HEK293 (cell line): Measurements from ENCODE around the gene LHX4.

Source experiments
- CTCF ChIA-PET: fragments of 350-600 bp; formaldehyde crosslinking; extraction: SDS; loops from one replicate; lab custom pipeline; 2021; ENCODE audit warnings: antibody characterized with exemption; lab: Yijun Ruan, JAX
- POLR2A ChIA-PET: fragments of 300-600 bp; formaldehyde crosslinking; extraction: SDS; loops from one replicate; lab custom pipeline; 2020; ENCODE audit warnings: antibody characterized with exemption, inconsistent platforms; lab: Yijun Ruan, JAX
- H3K27ac ChIP-seq: fragments of 200-500 bp; sonication (Bioruptor generic); 2 replicates; pipeline ENCODE4 v1.5.1; 2014; ENCODE audit warnings: low read depth, low read length, control low read depth, inconsistent platforms; ENCODE audit errors: extremely low read depth
- H3K36me3 ChIP-seq, 2 experiments: fragments of 200-500 bp in 1 of 2; sonication (Bioruptor generic) in 1 of 2; 1 replicate in 1 of 2; 2 replicates in 1 of 2; pipeline ENCODE4 v1.5.1; 2014 to 2017; ENCODE audit warnings: inconsistent platforms in 2 of 2, low read length in 2 of 2; ENCODE audit not compliant: control insufficient read depth in 2 of 2, insufficient read depth in 1 of 2
- H3K4me1 ChIP-seq: fragments of 200-500 bp; sonication (Bioruptor generic); 2 replicates; pipeline ENCODE4 v1.5.1; 2014; ENCODE audit warnings: mild to moderate bottlenecking, low read length, inconsistent platforms; ENCODE audit not compliant: control insufficient read depth, insufficient read depth
- H3K4me3 ChIP-seq: 2 replicates; pipeline ENCODE4 v1.5.1; 2011; ENCODE audit warnings: low read depth, mild to moderate bottlenecking, control low read depth, low read length, moderate library complexity
- H3K9me3 ChIP-seq: fragments of 200-500 bp; sonication (Bioruptor generic); 2 replicates; pipeline ENCODE4 v1.5.1; 2014; ENCODE audit warnings: low read depth, low read length, inconsistent platforms; ENCODE audit not compliant: control insufficient read depth, insufficient read depth
- BCL11A ChIP-seq: fragments of 450-650 bp; formaldehyde crosslinking; IDR thresholded peaks from 2 replicates; pipeline ENCODE4 v1.5.1; 2016; ENCODE audit warnings: low read depth, missing biosample characterization, missing genetic modification characterization
- BCL11B ChIP-seq: fragments of 450-650 bp; formaldehyde crosslinking; IDR thresholded peaks from 2 replicates; pipeline ENCODE4 v1.5.1; 2016; ENCODE audit warnings: low read depth, missing biosample characterization, missing genetic modification characterization
- GLIS2 ChIP-seq: fragments of 450-650 bp; formaldehyde crosslinking; IDR thresholded peaks from 2 replicates; pipeline ENCODE4 v1.5.1; 2016; ENCODE audit warnings: missing biosample characterization, missing genetic modification characterization
- KLF16 ChIP-seq: fragments of 450-650 bp; formaldehyde crosslinking; IDR thresholded peaks from 2 replicates; pipeline ENCODE4 v1.5.1; 2017; ENCODE audit warnings: missing biosample characterization, missing genetic modification characterization
- KLF9 ChIP-seq: fragments of 450-650 bp; formaldehyde crosslinking; IDR thresholded peaks from 2 replicates; pipeline ENCODE4 v1.5.1; 2016; ENCODE audit warnings: missing biosample characterization, missing genetic modification characterization, low read depth
- PRDM6 ChIP-seq: fragments of 450-650 bp; formaldehyde crosslinking; IDR thresholded peaks from 2 replicates; pipeline ENCODE4 v1.5.1; 2017; ENCODE audit warnings: missing biosample characterization, missing genetic modification characterization
- SCRT2 ChIP-seq: fragments of 450-650 bp; formaldehyde crosslinking; IDR thresholded peaks from 2 replicates; pipeline ENCODE4 v1.5.1; 2016; ENCODE audit warnings: missing biosample characterization, missing genetic modification characterization
- SP7 ChIP-seq: fragments of 450-650 bp; formaldehyde crosslinking; IDR thresholded peaks from 2 replicates; pipeline ENCODE4 v1.5.1; 2016; ENCODE audit warnings: missing biosample characterization, missing genetic modification characterization
- TCF7L2 ChIP-seq: IDR thresholded peaks from 2 replicates; pipeline ENCODE4 v1.6.1; 2011; ENCODE audit warnings: low read depth, mild to moderate bottlenecking, inconsistent platforms, low read length, moderate library complexity, borderline replicate concordance
- WT1 ChIP-seq: fragments of 450-650 bp; formaldehyde crosslinking; IDR thresholded peaks from 2 replicates; pipeline ENCODE4 v1.5.1; 2016; ENCODE audit warnings: missing biosample characterization, missing genetic modification characterization
- YY2 ChIP-seq: fragments of 450-650 bp; formaldehyde crosslinking; IDR thresholded peaks from 2 replicates; pipeline ENCODE4 v1.5.1; 2016; ENCODE audit warnings: missing biosample characterization, missing genetic modification characterization
- ZBTB1 ChIP-seq: fragments of 450-650 bp; formaldehyde crosslinking; IDR thresholded peaks from 2 replicates; pipeline ENCODE4 v1.5.1; 2016; ENCODE audit warnings: missing biosample characterization, missing genetic modification characterization
- ZBTB10 ChIP-seq: fragments of 450-650 bp; formaldehyde crosslinking; IDR thresholded peaks from 2 replicates; pipeline ENCODE4 v1.5.1; 2016; ENCODE audit warnings: missing biosample characterization, missing genetic modification characterization
- ZBTB20 ChIP-seq: fragments of 450-650 bp; formaldehyde crosslinking; IDR thresholded peaks from 2 replicates; pipeline ENCODE4 v1.5.1; 2016; ENCODE audit warnings: missing biosample characterization, missing genetic modification characterization
- ZBTB7A ChIP-seq: fragments of 450-650 bp; formaldehyde crosslinking; IDR thresholded peaks from 2 replicates; pipeline ENCODE4 v1.5.1; 2016; ENCODE audit warnings: low read depth, missing biosample characterization, missing genetic modification characterization
- ZNF114 ChIP-seq: fragments of 450-650 bp; formaldehyde crosslinking; IDR thresholded peaks from 2 replicates; pipeline ENCODE4 v1.5.0; 2017; ENCODE audit warnings: missing biosample characterization, missing genetic modification characterization
- ZNF16 ChIP-seq: fragments of 450-650 bp; formaldehyde crosslinking; IDR thresholded peaks from 2 replicates; pipeline ENCODE4 v1.5.1; 2016; ENCODE audit warnings: low read depth, missing biosample characterization, missing genetic modification characterization
- ZNF24 ChIP-seq: fragments of 450-650 bp; formaldehyde crosslinking; IDR thresholded peaks from 2 replicates; pipeline ENCODE4 v1.5.1; 2016; ENCODE audit warnings: missing biosample characterization, missing genetic modification characterization
- ZNF266 ChIP-seq: fragments of 450-650 bp; formaldehyde crosslinking; IDR thresholded peaks from 2 replicates; pipeline ENCODE4 v1.5.1; 2016; ENCODE audit warnings: missing biosample characterization, missing genetic modification characterization, low read depth
- ZNF514 ChIP-seq: fragments of 450-650 bp; formaldehyde crosslinking; IDR thresholded peaks from 2 replicates; pipeline ENCODE4 v1.5.1; 2016; ENCODE audit warnings: missing biosample characterization, missing genetic modification characterization
- ZNF530 ChIP-seq: fragments of 450-650 bp; formaldehyde crosslinking; IDR thresholded peaks from 2 replicates; pipeline ENCODE4 v1.5.1; 2016; ENCODE audit warnings: low read depth, missing biosample characterization, missing genetic modification characterization
- ZNF600 ChIP-seq: fragments of 450-650 bp; formaldehyde crosslinking; IDR thresholded peaks from 2 replicates; pipeline ENCODE4 v1.5.1; 2016; ENCODE audit warnings: missing biosample characterization, missing genetic modification characterization
- ZNF639 ChIP-seq: fragments of 450-650 bp; formaldehyde crosslinking; IDR thresholded peaks from 2 replicates; pipeline ENCODE4 v1.5.1; 2016; ENCODE audit warnings: missing biosample characterization, missing genetic modification characterization
- ZNF707 ChIP-seq: fragments of 450-650 bp; formaldehyde crosslinking; IDR thresholded peaks from 2 replicates; pipeline ENCODE4 v1.5.1; 2016; ENCODE audit warnings: missing biosample characterization, missing genetic modification characterization
- ZSCAN18 ChIP-seq: fragments of 450-650 bp; formaldehyde crosslinking; IDR thresholded peaks from 2 replicates; pipeline ENCODE4 v1.5.1; 2016; ENCODE audit warnings: missing biosample characterization, missing genetic modification characterization

The LHX4 gene

GRCh38 chr1:180227861-180228647 lies 2.0 kb upstream of the LHX4 start (continued):
- TF ChIP-seq ZSCAN18 (tag by site-specific recombination) (no peak), PRDM6 (no peak), ZNF639 (tag by site-specific recombination) (no peak), ZNF514 (tag by site-specific recombination) (no peak)
- TF ChIP-seq, all 188 proteins: peak for 0

GRCh38 chr1:180228648-180229482 lies 1.2 kb upstream of the LHX4 start:
- ChIA-PET POLR2A (no interaction called here), CTCF (no interaction called here)
- Histone ChIP-seq H3K27ac (peak overlapping the region; percentile 93; the same call in 1 of the 2 replicates), H3K4me3 (peak overlapping the region; percentile 69), H3K4me1 (no peaks in the 10 kb centered on the region), H3K36me3 (no peaks in the 10 kb centered on the region), H3K9me3 (no peaks in the 10 kb centered on the region)
- TF ChIP-seq ZBTB20 (tag by site-specific recombination) (no peak), ZNF600 (tag by site-specific recombination) (no peak), ZNF114 (tag by site-specific recombination) (no peak), GLIS2 (peak; percentile 73), KLF9 (tag by site-specific recombination) (no peak), BCL11A (tag by site-specific recombination) (no peak), ZNF16 (tag by site-specific recombination) (no peak), ZNF24 (tag by site-specific recombination) (no peak)

- Histone ChIP-seq H3K27ac (peak overlapping the region; percentile 76), H3K36me3 (no peaks in the 10 kb centered on the region), H3K9me3 (no peaks in the 10 kb centered on the region), H3K4me1 (no peaks in the 10 kb centered on the region), H3K4me3 (peak overlapping the region; percentile 69)
- ChIA-PET CTCF (interaction anchor here (1.1 kb wide), 1 partner anchor 51 kb away, joined by 4 read pairs; no protein-coding TSS in a partner anchor), POLR2A (interaction anchor here (0.5 to 2.2 kb wide), 6 partner anchors 9 to 387 kb away, joined by 3 to 6 read pairs (median 4); no protein-coding TSS in a partner anchor)
- no peak for TF ChIP-seq ZBTB7A (tag by site-specific recombination)
- TF ChIP-seq ZBTB1 (tag by site-specific recombination) = no peak
- TF ChIP-seq ZNF266 = no peak
- no peak for TF ChIP-seq ZNF707 (tag by site-specific recombination)
- no peak for TF ChIP-seq SP7 (tag by site-specific recombination)
- no peak for TF ChIP-seq ZBTB10 (tag by site-specific recombination)
- TF ChIP-seq WT1 (tag by site-specific recombination) = no peak
- TF ChIP-seq ZNF530 = no peak
- no peak for TF ChIP-seq BCL11B (tag by site-specific recombination)
- TF ChIP-seq YY2 (tag by site-specific recombination) = no peak
- peak; percentile 76; the same call in 1 of the 2 replicates for TF ChIP-seq TCF7L2
- peak; percentile 51 for TF ChIP-seq SCRT2 (tag by site-specific recombination)
- TF ChIP-seq ZNF24 (tag by site-specific recombination) = no peak
- no peak; the same call in 1 of the 2 replicates for TF ChIP-seq KLF16 (tag by site-specific recombination)
Measured at GRCh38 chr1:180230416-180230790, 339 bp downstream of the LHX4 start.
